Measurements from ENCODE around the gene VMP1.
A peak's percentile ranks its signal among the peaks of the same experiment; 100 is the strongest.
"Not testable (repeated sequence)": the region's sequence is repeated elsewhere in the genome, so short reads cannot be mapped to it uniquely, and the experiment has no call there.

Gene VMP1

GRCh38 chr17:59814685-59815084, 107.2 kb downstream of the VMP1 start:
- no peak for DNase-seq

GRCh38 chr17:59815965-59816364, 108.5 kb downstream of the VMP1 start:
- no peak for DNase-seq

GRCh38 chr17:59825533-59826322, 118.3 kb downstream of the VMP1 start:
- DNase-seq, result no peak

- no peak for DNase-seq
Measured at GRCh38 chr17:59826706-59827453, 119.4 kb downstream of the VMP1 start.

GRCh38 chr17:59827721-59828477, 120.4 kb downstream of the VMP1 start:
- DNase-seq, result no peak

GRCh38 chr17:59828478-59828760, 121.0 kb downstream of the VMP1 start:
- no peak for DNase-seq

GRCh38 chr17:59828819-59829216, 121.4 kb downstream of the VMP1 start:
- DNase-seq, result not testable (repeated sequence)

GRCh38 chr17:59829217-59830006, 122.0 kb downstream of the VMP1 start:
- peak; percentile 93 for DNase-seq

GRCh38 chr17:59830007-59830630, 122.7 kb downstream of the VMP1 start:
- DNase-seq, result no peak

- DNase-seq, result no peak
Measured at GRCh38 chr17:59830846-59831486, 123.5 kb downstream of the VMP1 start.

GRCh38 chr17:59832883-59833379, 125.5 kb downstream of the VMP1 start:
- DNase-seq, result no peak

GRCh38 chr17:59837308-59838051, 130.0 kb downstream of the VMP1 start:
- DNase-seq, result peak; percentile 100

GRCh38 chr17:59838052-59838916, 130.8 kb downstream of the VMP1 start:
- no peak for DNase-seq

- DNase-seq, result no peak
Measured at GRCh38 chr17:59839651-59840328, 132.3 kb downstream of the VMP1 start.

GRCh38 chr17:59840329-59841090, 133.1 kb downstream of the VMP1 start:
- no peak for DNase-seq

- DNase-seq, result not testable (repeated sequence)
Measured at GRCh38 chr17:59841091-59841881, 133.8 kb downstream of the VMP1 start.

- not testable (repeated sequence) for DNase-seq
Measured at GRCh38 chr17:59841882-59842263, 134.4 kb downstream of the VMP1 start.

Measured in MV-4-11 (cell line).